ENCODE measurements around the gene PCDH15.
"Not testable (repeated sequence)": the region's sequence is repeated elsewhere in the genome, so short reads cannot be mapped to it uniquely, and the experiment has no call there.

PCDH15 gene

DNA sequence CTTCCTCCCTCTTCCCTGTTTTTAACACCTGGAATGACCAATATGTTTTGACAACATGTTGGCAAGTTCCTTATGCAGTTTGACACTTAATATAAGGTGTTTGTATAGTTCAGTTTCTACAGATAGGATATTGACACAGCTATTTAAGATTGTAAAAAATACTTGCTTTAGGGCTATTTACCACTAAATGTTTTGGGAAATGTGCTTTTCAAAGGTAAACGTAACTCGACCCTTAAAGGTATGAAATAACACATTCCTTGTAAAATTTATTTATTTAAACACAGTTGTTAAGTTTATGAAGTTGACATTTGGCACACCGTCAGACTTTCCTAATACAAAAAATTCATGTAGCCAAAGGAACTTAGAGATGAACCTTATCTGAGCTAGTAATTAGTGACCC is 817.6 kb downstream of the PCDH15 start:
- no peak for DNase-seq (ENCODE audit: low read depth in 3 of 3)

DNA sequence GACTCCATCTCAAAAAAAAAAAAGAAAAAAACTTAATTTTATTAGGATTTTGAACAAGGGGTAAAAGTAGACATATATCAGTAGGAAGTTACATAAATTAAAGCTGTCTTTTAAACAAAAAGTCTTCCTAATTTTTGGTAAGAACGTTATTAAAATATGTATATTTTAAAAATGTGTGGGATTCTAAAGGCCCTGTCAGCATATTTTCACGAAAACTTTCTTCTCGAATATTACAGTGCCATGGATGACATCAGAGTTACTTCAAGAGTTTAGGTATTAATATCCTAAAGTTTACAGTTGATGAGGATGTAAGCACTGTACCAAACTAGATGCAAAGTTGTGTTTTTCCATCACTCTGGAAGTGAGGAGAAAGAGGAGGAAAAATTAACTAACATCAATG is 820.8 kb downstream of the PCDH15 start:
- DNase-seq (ENCODE audit: low read depth in 3 of 3), result no peak

DNA sequence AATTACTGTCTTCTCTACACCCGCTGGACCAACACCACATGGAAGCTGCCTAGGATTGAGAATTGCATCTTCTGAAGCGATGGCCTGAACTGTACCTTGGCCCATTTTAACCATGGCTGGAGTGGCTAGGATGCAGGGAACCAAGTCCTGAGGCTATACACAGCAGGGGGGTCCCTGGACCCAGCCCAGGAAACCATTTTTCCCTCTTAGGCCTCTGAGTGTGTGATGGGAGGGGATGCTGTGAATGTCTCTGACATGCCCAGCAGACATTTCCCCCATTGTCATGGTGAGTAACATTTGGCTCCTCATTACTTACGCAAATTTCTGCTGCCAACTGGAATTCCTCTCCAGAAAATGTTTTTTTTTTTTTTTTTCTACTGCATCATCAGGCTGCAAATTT is 822.7 kb downstream of the PCDH15 start:
- no peak for DNase-seq (ENCODE audit: low read depth in 3 of 3)

DNA sequence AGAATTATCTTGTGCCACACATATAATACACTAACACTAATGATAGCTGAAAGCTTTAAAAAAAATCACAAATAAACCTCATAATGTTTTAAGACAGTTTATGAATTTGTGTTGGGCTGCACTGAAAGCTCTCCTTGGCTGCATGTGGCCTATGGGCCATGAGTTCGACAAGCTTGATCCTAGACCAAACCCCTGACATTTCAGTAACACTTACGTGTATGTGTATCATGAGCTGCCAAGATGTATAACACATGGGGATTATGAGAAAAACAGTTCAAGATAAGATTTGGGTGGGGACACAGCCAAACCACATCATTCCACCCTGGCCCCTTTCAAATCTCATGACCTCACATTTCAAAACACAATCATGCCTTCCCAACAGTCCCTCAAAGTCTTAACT is 823.8 kb downstream of the PCDH15 start:
- DNase-seq (ENCODE audit: low read depth in 3 of 3), result no peak

DNA sequence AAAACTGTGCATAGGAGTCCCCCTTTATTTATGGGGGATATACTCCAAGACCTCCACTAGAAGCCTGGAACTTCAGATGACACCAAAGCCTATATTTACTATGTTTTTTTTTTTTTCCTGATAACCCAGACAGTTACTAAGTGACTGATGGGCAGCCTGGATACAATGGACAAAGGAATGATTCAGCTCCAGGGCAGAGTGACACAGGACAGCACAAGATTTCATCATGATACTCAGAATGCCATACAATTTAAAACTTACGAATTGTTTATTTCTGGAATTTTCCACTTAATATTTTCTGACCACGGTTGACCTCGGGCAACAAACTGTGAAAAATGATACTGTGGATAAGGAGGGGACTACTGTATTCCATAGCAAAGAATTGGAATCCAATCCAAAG is 843.6 kb downstream of the PCDH15 start:
- DNase-seq (ENCODE audit: low read depth in 3 of 3), result no peak

DNA sequence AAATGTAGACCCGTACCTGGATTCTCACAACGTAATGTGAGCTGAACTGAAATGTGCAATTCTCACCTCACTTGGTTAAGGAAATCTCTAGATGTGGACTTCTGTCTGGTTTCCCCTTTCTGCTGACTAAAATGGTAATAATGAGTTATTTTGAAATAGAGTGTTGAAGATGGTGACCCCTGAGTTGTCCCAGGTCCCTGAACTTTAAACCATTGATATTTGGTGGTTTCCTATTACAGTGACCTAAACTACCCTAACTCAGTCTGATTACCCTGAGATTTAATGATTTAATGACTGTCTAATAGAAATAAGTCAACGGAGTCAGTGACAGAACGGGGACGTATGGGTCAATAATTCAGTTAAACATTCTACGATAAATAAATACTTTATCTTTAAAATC is 845.9 kb downstream of the PCDH15 start:
- no peak for DNase-seq (ENCODE audit: low read depth in 3 of 3)

DNA sequence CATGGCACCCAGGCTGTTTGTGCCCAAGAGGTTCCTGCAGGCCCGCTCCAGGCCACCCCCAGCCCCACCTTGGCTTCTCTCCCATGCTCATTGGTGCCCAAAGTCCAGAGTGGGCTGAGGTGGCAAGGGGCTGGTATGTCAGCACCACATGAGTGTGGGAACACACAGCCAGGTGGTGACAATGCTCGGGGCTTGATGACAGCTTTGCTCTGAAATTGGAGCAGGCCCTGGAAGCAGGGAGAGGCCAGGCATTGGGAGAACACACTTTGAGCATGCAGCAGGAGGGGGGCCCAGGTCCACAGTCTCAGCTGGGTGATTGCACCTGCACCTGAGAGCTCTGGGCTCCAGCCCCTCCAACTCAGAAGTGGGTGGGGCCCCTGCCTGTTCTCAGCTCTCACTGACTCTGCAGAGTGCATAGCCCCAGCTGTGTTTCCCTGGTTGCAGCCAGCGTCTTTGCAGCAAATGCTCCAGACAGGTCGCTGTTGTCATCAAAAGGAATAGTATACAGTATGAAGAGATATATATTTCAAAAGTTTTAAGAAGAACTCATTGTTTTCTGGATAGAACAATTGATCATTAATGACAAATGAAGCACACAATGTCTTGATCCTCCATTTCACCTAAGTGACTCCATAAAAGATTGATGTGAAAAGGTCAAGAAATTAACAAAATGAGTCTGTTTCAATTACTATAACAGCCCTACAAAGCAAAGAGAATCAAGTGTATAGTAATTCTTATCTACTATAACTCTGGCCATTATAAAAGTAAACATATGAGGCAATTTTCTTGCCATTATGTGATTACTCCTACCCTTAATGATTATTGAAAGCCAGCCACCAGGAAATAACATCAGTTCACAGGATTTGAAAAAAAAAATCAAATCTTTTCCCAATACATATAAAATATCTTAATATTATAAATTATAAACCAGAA is 848.1 kb downstream of the PCDH15 start:
- DNase-seq (ENCODE audit: low read depth in 3 of 3), result no peak

DNA sequence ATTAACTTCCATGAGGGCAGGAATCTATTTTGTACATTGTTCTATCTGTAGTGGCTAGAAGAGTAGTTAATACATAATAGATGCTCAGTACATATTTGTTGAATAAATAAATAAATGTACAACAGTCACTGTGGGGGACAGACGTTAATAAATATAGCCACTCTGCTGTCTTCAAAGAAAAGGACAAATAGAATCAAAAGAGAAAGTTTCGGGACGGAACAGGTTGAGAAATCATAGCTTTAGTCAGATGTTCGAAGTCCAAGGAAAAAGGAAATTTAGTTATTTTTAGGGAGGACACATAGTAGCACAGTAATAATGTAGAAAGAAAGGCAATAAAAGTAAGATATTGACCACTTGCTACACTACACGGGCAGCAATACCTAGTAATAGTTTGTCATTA is 861.4 kb downstream of the PCDH15 start:
- no peak for DNase-seq (ENCODE audit: low read depth in 3 of 3)

DNA sequence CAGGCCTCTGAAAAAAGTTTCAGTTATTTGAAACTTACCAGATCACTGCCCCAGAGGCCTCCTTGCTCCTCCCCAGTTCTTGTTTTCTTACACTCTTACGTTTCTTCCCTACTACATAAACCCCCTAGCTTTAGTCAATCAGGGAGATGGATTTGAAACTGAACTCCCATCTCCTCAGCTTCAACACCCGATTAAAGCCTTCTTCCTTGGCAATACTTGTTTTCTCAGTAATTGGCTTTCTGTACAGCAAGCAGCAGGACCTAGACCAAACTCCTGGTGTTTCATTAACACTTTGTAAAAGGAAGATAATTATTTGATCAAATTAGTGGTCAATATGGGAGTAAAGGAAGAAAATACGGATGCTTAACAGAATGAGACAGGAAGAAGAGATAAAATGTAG is 870.4 kb downstream of the PCDH15 start:
- no peak for DNase-seq (ENCODE audit: low read depth in 3 of 3)

DNA sequence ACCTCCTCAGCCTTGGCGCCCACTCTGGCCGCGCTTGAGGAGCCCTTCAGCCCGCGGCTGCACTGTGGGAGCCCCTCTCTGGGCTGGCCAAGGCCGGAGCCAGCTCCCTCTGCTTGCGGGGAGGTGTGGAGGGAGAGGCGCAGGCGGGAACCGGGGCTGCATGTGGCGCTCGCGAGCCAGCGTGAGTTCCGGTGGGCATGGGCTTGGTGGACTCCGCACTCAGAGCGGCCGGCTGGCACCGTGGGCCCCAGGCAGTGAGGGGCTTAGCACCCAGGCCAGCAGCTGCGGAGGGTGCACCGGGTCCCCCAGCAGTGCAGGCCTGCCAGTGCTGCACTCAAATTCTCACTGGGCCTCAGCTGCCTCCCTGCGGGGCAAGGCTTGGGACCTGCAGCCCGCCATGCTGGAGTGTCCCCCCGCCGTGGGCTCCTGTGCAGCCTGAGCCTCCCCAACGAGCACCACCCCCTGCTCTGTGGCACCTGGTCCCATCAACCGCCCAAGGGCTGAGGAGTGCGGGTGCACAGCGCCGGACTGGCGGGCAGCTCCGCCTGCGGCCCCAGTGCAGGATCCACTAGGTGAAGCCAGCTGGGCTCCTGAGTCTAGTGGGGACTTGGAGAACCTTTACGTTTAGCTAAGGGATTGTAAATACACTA is 876.9 kb downstream of the PCDH15 start:
- DNase-seq (ENCODE audit: low read depth in 3 of 3), result not testable (repeated sequence)

DNA sequence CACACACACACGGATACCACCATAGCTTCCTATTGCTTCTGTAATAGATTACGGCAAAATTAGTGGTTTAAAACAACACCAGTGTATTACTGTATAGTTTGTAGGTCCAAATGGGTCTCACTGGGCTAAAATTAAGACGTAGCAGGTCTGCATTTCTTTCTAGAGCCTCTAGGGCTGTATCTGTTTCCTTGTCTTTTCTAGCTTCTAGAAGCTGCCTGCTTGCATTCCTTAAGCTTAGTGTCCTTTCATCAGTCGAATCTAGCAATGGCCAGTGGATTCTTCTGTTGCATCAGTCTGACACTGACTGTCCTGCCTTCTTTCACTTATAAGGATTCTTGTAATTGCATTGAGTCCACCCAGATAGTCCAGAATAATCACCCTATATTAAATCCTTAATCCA is 882.3 kb downstream of the PCDH15 start:
- no peak for DNase-seq (ENCODE audit: low read depth in 3 of 3)

DNA sequence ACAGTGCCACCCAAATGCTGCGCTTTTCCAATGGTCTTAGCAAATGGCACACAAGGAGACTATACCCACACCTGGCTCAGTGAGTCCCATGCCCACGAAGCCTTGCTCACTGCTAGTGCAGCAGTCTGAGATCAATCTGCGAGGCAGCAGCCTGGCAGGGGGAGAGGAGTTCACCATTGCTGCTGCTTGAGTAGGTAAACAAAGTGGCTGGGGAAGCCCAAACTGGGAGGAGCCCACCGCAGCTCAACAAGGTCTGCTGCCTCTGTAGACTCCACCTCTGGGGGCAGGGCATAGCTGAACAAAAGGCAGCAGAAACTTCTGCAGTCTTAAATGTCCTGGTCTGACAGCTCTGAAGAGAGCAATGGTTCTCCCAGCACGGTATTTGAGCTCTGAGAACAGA is 891.2 kb downstream of the PCDH15 start:
- DNase-seq (ENCODE audit: low read depth in 3 of 3), result no peak

DNA sequence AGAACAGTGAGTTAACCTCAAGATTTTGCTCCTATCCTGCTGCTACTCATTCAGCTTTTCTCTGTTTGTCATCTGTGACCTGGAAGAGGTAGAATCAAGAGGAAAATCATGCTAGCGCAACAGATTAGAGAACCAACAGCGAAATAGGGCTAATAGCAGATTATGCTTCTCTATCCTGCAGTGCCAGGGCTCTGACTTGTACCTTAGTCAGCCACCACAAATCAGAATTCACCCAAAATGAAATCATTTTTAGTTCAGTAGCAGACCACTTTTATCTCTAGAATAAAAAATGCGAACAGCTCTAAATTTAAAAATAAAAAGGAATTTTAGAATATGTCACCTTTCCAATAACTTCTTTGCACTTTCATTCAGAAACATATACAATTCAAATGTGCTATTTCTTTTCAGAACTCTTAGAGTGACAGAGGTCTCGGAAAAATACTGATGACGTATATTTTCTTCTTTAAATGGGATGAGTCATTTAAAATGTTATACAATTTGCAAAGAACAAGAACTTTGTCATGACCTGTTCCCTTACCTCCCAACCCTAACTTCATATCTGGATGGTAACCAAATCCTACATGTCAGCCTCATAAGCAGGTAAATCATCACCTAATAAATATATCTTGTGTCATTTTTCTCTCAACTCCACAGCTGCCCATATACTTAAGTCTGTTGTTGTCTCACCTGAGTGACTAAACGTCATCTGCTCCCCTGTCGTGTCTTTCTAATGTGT is 896.4 kb downstream of the PCDH15 start:
- no peak for DNase-seq (ENCODE audit: low read depth in 3 of 3)

DNA sequence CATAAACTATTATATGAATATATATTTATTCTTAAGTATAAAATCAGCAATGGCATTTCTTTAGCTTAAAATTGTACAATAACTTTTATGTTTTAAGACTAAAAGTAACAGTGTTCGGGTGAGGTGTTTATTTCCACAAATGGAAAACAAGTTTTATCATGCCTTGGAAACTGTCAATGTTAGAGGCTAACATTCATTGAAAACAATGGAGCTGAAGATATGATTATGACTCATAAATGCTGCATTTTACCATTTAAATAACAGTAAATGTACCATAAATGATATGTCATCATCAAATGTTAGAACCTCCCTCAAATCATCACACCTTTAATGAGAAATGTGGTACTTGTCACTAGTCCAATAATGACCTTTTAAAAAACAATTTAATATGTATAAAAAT is 897.3 kb downstream of the PCDH15 start:
- DNase-seq (ENCODE audit: low read depth in 3 of 3), result no peak

DNA sequence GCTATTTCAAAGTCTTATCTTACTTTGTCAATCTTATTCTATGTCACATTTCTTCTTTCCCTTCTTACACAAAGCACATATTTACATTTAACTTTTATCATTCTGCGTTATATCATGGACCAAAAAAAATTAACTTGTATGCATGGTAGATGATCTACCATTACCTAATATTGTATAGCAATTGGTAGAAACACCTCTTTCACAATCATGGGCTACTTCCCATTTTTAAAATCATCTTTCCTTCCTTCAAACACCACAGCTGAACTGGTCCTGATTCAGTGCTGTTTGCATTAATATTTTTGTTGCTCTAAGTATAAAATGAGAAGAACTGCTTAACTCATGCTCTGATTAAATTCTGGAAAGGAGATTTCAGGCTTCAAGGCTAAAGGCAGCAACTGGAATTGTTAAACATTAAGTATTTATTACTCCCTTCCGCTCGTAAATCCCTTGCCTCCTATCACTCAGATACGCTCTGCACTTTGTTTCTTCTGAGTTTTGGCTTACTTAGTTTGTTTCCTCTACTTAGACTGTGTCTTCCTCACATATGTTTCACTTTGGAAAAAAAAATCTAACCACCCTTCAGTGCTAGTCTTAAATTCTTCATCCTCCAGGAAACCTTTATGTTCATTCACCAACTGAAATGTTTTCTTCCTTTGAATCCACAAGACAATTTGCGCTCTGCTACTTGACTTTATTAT is 901.4 kb downstream of the PCDH15 start:
- no peak for DNase-seq (ENCODE audit: low read depth in 3 of 3)

DNA sequence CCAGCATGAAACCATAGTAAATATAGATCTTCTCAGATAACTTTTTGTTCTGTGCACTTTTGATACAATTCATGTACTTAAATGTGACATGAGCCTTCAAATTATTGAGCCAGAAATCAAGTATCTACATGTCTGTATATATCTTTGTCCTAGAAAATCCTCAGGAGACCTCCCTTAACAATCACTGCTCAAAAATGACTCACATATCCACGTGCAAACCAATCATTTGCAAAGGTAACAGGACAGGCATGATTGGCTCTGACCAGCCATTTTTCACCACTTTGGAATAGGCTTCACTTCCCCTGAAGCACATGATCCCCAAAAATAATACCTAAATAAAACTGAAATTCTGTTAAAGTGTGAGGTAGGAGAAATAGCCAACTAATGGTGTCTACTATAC is 902.5 kb downstream of the PCDH15 start:
- DNase-seq (ENCODE audit: low read depth in 3 of 3), result no peak

DNA sequence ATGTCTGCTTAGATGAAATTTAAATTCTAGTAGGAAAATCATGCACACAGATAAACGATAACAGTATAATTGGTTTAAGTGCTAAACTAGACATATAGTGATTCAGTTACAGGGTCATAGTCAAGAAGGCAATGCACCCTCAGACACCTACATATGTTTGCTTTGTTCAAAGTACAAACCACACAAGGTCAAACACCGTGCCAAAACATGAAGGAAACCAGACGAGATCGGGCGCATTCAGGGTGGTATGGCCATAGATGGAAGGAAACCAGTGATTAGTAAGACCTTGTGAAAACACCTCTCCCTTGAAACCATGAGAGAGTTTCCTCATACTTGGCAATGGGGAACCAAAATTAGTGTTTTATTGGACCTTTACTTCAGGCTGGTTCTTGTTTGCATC is 906.9 kb downstream of the PCDH15 start:
- no peak for DNase-seq (ENCODE audit: low read depth in 3 of 3)

DNA sequence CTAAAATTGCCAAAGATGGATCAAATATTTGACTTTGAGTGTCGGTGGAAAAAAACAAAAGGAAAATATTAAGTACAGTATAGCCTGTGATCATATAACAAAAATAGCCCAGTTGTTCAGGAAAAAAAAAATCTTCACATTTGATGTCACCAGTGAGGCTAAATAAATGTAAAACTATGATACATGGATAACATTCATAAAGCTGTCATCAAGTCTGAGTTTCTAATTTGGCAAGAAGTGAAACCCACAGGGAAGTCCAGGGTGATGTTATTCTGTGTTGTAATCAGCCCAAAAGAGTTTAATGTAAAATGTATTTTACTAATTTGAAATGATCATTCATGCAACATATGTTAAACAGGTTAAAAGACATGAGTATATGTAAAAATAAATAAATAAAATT is 908.0 kb downstream of the PCDH15 start:
- DNase-seq (ENCODE audit: low read depth in 3 of 3), result no peak

DNA sequence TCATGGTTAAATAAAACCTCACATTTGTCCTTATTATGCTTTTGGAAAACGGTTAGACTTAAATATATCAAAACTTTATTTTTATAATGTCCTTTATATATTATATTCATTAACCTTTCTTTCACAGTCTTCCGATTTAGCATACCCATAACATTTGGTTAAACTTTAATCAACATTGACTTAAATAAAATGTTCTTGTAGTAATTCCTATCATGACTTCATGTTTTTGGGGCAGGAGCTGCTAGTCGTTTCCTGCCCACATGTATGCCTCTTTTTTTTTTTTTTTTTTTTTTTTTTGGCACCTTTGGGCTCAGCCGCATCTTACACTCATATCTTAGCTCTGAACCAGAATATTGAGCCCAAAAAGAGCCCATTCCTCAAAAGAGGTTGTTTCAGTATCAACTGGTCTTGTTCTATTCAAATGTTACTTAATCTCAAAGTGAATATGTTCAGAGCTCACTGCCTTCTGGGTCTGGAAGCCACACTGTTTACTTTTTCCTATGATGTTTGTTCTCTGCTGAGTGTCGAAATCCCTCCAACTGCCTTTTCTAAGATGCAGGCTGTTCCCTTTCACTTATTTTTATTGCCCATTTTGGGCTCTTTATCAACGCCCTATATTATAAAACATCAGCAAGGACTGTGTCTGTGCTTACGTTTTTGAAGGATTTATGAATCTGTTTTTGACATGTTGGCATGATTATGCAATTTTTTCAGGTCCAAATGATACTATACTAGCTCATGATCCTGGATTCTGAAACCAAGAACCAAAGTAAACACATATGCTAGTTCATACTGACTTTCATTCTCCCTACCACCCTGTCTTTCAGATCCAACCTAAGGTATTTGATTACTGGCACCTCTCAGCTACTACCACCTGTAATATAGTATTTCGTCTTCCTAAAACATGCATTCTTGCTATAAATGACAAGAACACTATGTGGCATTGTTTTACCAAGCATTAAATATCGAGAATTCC is 914.4 kb downstream of the PCDH15 start:
- no peak for DNase-seq (ENCODE audit: low read depth in 3 of 3)

DNA sequence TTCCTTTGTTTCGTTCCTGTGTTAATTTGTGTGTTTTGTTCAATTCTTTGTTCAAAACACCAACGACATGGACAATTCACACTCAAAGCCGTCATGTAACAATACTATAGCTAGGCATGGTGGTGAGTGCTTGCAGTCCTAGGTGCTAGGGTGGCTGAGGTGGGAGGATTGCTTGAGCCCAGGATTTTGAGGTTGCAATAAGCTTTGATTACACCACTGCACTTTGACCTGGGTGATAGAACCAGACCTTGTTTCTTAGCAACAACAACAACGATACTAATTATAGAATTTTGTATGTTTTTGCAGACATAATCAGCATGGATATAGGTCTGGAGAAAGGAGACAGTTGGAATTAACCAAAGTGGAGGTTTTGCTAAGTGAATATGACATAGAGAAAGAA is 936.2 kb downstream of the PCDH15 start:
- DNase-seq (ENCODE audit: low read depth in 3 of 3), result no peak

Data from stimulated activated CD4-positive, alpha-beta T cell treated with anti-CD3 and anti-CD28 coated beads, TNF-alpha, amount 100 ng/mL, for 48 hours (primary cell).